PC-3 (cell line): ENCODE results near the gene NCMAP. TPM values are rescaled to one million over a fixed set of nuclear protein-coding genes. Genes with fewer than 3 reads are reported as not detected.
A peak's percentile ranks its signal among the peaks of the same experiment; 100 is the strongest.

Experiments
- ATAC-seq: fragments of 200-7000 bp; cut with Tn5 transposase; 2 replicates; pipeline ENCODE4 v1.9.1; 2020; ENCODE audit warnings: mild to moderate bottlenecking, moderate library complexity
- BruUV-seq: library from RNA; stranded (reverse); fragments of 400-500 nt; replicated peaks from 2 replicates; lab custom pipeline; 2021; lab: Mats Ljungman, UMichigan
- CTCF ChIA-PET: fragments of 300-600 bp; sonication (Branson Sonifier 250); formaldehyde crosslinking; loops from one replicate; lab custom pipeline; 2022; ENCODE audit warnings: antibody characterized with exemption; lab: Charles Lee
- POLR2A ChIA-PET: fragments of 300-600 bp; sonication (Branson Sonifier 250); formaldehyde crosslinking; loops from one replicate; lab custom pipeline; 2022; ENCODE audit warnings: antibody characterized with exemption; ENCODE audit not compliant: unreplicated experiment; lab: Charles Lee
- DNase-seq: peaks from one replicate; pipeline ENCODE4 v3.0.0-alpha.2; 2015
- H2AFZ ChIP-seq: fragments of 300-600 bp; sonication (generic); 2 replicates; pipeline ENCODE4 v1.6.0; 2016; ENCODE audit warnings: antibody characterized with exemption, low read length
- H3F3A ChIP-seq: fragments of 300-600 bp; sonication (generic); one replicate; pipeline ENCODE4 v1.6.0; 2017; ENCODE audit warnings: antibody characterized with exemption, low read length, control low read depth, mild to moderate bottlenecking; ENCODE audit not compliant: unreplicated experiment
- H3K27ac ChIP-seq: fragments of 300-600 bp; sonication (generic); 2 replicates; pipeline ENCODE4 v1.5.1; 2016; ENCODE audit warnings: mild to moderate bottlenecking, low read length
- H3K27me3 ChIP-seq: fragments of 300-600 bp; sonication (generic); 2 replicates; pipeline ENCODE4 v1.6.1; 2016; ENCODE audit warnings: low read length, mixed read lengths
- H3K36me3 ChIP-seq: fragments of 300-600 bp; sonication (generic); 2 replicates; pipeline ENCODE4 v1.6.1; 2016; ENCODE audit warnings: low read depth, mixed run types, low read length, mixed read lengths
- H3K4me1 ChIP-seq: fragments of 300-600 bp; sonication (generic); 2 replicates; pipeline ENCODE4 v1.5.1; 2016; ENCODE audit warnings: low read length; ENCODE audit not compliant: insufficient read depth
- H3K4me2 ChIP-seq: fragments of 300-600 bp; sonication (generic); 2 replicates; pipeline ENCODE4 v1.6.0; 2016; ENCODE audit warnings: low read length
- H3K4me3 ChIP-seq: fragments of 300-600 bp; sonication (generic); 2 replicates; pipeline ENCODE4 v1.5.1; 2016; ENCODE audit warnings: mild to moderate bottlenecking, low read length, mixed read lengths
- H3K79me2 ChIP-seq: fragments of 300-600 bp; sonication (generic); 2 replicates; pipeline ENCODE4 v1.6.1; 2017; ENCODE audit warnings: low read length, mixed read lengths
- H3K9ac ChIP-seq: fragments of 300-600 bp; sonication (generic); 2 replicates; pipeline ENCODE4 v1.6.0; 2016; ENCODE audit warnings: mild to moderate bottlenecking, low read length
- H3K9me2 ChIP-seq: fragments of 300-600 bp; sonication (generic); replicated peaks from 2 replicates; pipeline ENCODE4 v1.6.1; 2016; ENCODE audit warnings: mixed run types, low read length, mixed read lengths
- H3K9me3 ChIP-seq: fragments of 300-600 bp; sonication (generic); 2 replicates; pipeline ENCODE4 v1.6.1; 2016; ENCODE audit warnings: low read length, mixed read lengths
- H4K20me1 ChIP-seq: fragments of 300-600 bp; sonication (generic); 2 replicates; pipeline ENCODE4 v1.6.1; 2016; ENCODE audit warnings: low read length, mixed read lengths
- CTCF ChIP-seq: fragments of 300-600 bp; sonication (generic); conservative IDR thresholded peaks from 2 replicates; pipeline ENCODE4 v1.5.1; 2017; ENCODE audit warnings: antibody characterized with exemption, low read depth, mild to moderate bottlenecking, low read length
- EZH2 ChIP-seq: fragments of 300-600 bp; sonication (generic); IDR thresholded peaks from one replicate; pipeline ENCODE4 v1.6.1; 2017; ENCODE audit warnings: antibody characterized with exemption, mild to moderate bottlenecking, low read length; ENCODE audit not compliant: unreplicated experiment
- EZH2phosphoT487 ChIP-seq: fragments of 300-600 bp; sonication (generic); IDR thresholded peaks from 2 replicates; pipeline ENCODE4 v1.6.1; 2018; ENCODE audit warnings: mild to moderate bottlenecking, antibody characterized with exemption, low read length, borderline replicate concordance
- intact Hi-C: fragments of 100-400 bp; cut with micrococcal nuclease; formaldehyde crosslinking; loops from 2 replicates; pipeline ENCODE4 v1.9.0; 2023
- total RNA-seq: library from RNA; depleted of rRNA; stranded (reverse); fragments of >200 nt; gene quantifications from 2 replicates; pipeline ENCODE4 v1.2.3, GENCODE V29; 2014

NCMAP gene
- total RNA-seq, 1 experiment from 2014 or later, result 1.8 TPM

- H3K4me2 ChIP-seq, result peak overlapping the region; percentile 85
- H3K4me1 ChIP-seq, result peaks cover 19% of the 10 kb centered on the region
- no peaks in the 10 kb centered on the region for H3F3A ChIP-seq
- H3K9ac ChIP-seq, result no peak overlapping the region
- no TSS peak for BruUV-seq
- POLR2A ChIA-PET, result no interaction called here
- no peaks in the 10 kb centered on the region for H3K9me2 ChIP-seq
- H4K20me1 ChIP-seq, result no peaks in the 10 kb centered on the region
- intact Hi-C loops, result no loop called here
- no peaks in the 10 kb centered on the region for H3K9me3 ChIP-seq
- H3K4me3 ChIP-seq, result peak overlapping the region; percentile 63
- no peak overlapping the region for H3K27ac ChIP-seq
- CTCF ChIA-PET, result no interaction called here
- H3K79me2 ChIP-seq, result no peaks in the 10 kb centered on the region
- no peaks in the 10 kb centered on the region for H3K36me3 ChIP-seq
- no peak for TF ChIP-seq EZH2
- no peak for TF ChIP-seq CTCF
- no peak for TF ChIP-seq EZH2phosphoT487
- peak overlapping the region; percentile 87 for H2AFZ ChIP-seq
- ATAC-seq, result no peak
- H3K27me3 ChIP-seq, result no peaks in the 10 kb centered on the region
- no peak for DNase-seq
These were observed 518 bp downstream of the NCMAP start for GRCh38 chr1:24556414-24556795.

GRCh38 chr1:24557220-24557619 lies 1.3 kb downstream of the NCMAP start:
- Histone ChIP-seq H3K9me2 (no peaks in the 10 kb centered on the region), H3K36me3 (no peaks in the 10 kb centered on the region), H3F3A (no peaks in the 10 kb centered on the region), H3K4me3 (no peak overlapping the region), H3K4me1 (peaks cover 23% of the 10 kb centered on the region), H3K27me3 (no peaks in the 10 kb centered on the region), H2AFZ (no peak overlapping the region), H4K20me1 (no peaks in the 10 kb centered on the region), H3K27ac (no peak overlapping the region), H3K4me2 (no peak overlapping the region), H3K9me3 (no peaks in the 10 kb centered on the region), H3K9ac (no peak overlapping the region), H3K79me2 (no peaks in the 10 kb centered on the region)
- BruUV-seq, result no TSS peak
- ChIA-PET CTCF (no interaction called here), POLR2A (no interaction called here)
- no peak for DNase-seq
- ATAC-seq, result no peak
- intact Hi-C loops, result no loop called here
- TF ChIP-seq EZH2 (no peak), EZH2phosphoT487 (no peak), CTCF (no peak)

- no TSS peak for BruUV-seq
- no peaks in the 10 kb centered on the region for H3K9me3 ChIP-seq
- no peak overlapping the region for H3K9ac ChIP-seq
- no peak for DNase-seq
- no peak overlapping the region for H3K4me3 ChIP-seq
- H3K79me2 ChIP-seq, result no peaks in the 10 kb centered on the region
- no peak overlapping the region for H2AFZ ChIP-seq
- TF ChIP-seq EZH2 (no peak), EZH2phosphoT487 (no peak), CTCF (no peak)
- no peak overlapping the region for H3K4me2 ChIP-seq
- POLR2A ChIA-PET, result no interaction called here
- no peaks in the 10 kb centered on the region for H3K36me3 ChIP-seq
- no peaks in the 10 kb centered on the region for H3F3A ChIP-seq
- peaks cover 28% of the 10 kb centered on the region for H3K4me1 ChIP-seq
- H3K9me2 ChIP-seq, result no peaks in the 10 kb centered on the region
- H3K27ac ChIP-seq, result no peak overlapping the region
- no peaks in the 10 kb centered on the region for H4K20me1 ChIP-seq
- H3K27me3 ChIP-seq, result no peaks in the 10 kb centered on the region
- intact Hi-C loops, result no loop called here
- no peak for ATAC-seq
- CTCF ChIA-PET, result interaction anchor here (0.8 kb wide), 1 partner anchor 142 kb away, joined by 3 read pairs; the partner anchor contains the start of gene NIPAL3
These were observed 1.8 kb downstream of the NCMAP start for GRCh38 chr1:24557711-24558131.
